ENCODE results near the gene SCN5A. TPM values are rescaled to one million over a fixed set of nuclear protein-coding genes. Genes with fewer than 3 reads are reported as not detected.

SCN5A gene
- total RNA-seq, 2 experiments from 2014 or later, result 0.08 to 0.37 TPM

- peaks cover 35% of the 10 kb centered on the region for H3K4me1 Mint-ChIP-seq (ENCODE audit: low read depth)
- DNase-seq (no peak), ATAC-seq (no peak)
- peak overlapping the region; percentile 74 for H3K27ac Mint-ChIP-seq
- CTCF ChIA-PET, result interaction anchor here (1.1 to 8.8 kb wide), 6 partner anchors 10 to 769 kb away, joined by 3 to 190 read pairs (median 30); partner anchors contain the start of genes EXOG, OXSR1 and XYLB
- POLR2A ChIA-PET, result no interaction called here
- no peaks in the 10 kb centered on the region for H3K9me3 Mint-ChIP-seq (ENCODE audit: insufficient read depth)
- H3K36me3 Mint-ChIP-seq (ENCODE audit: low read depth), result peaks cover 35% of the 10 kb centered on the region
- peak overlapping the region; percentile 3 for H3K4me3 Mint-ChIP-seq
- no peaks in the 10 kb centered on the region for H3K27me3 Mint-ChIP-seq (ENCODE audit: low read depth)
Observed at GRCh38 chr3:38519000-38519399, 130.5 kb downstream of the SCN5A start.

- ChIA-PET CTCF (interaction anchor here (6.2 kb wide), 1 partner anchor 18 kb away, joined by 118 read pairs; the partner anchor contains the start of gene EXOG), POLR2A (no interaction called here)
- H3K36me3 Mint-ChIP-seq (ENCODE audit: low read depth), result peaks cover 30% of the 10 kb centered on the region
- no peak overlapping the region for H3K27ac Mint-ChIP-seq
- H3K9me3 Mint-ChIP-seq (ENCODE audit: insufficient read depth), result no peaks in the 10 kb centered on the region
- peaks cover 35% of the 10 kb centered on the region for H3K4me1 Mint-ChIP-seq (ENCODE audit: low read depth)
- DNase-seq (no peak), ATAC-seq (no peak)
- H3K4me3 Mint-ChIP-seq, result no peak overlapping the region
- H3K27me3 Mint-ChIP-seq (ENCODE audit: low read depth), result no peaks in the 10 kb centered on the region
Observed at GRCh38 chr3:38516669-38517068, 132.8 kb downstream of the SCN5A start.

- no peak for DNase-seq
- ChIA-PET CTCF (interaction anchor here (0.8 kb wide), 1 partner anchor 19 kb away, joined by 4 read pairs; no protein-coding TSS in a partner anchor), POLR2A (no interaction called here)
Observed at GRCh38 chr3:38515367-38515766, 134.1 kb downstream of the SCN5A start.

GRCh38 chr3:38511546-38511945, 137.9 kb downstream of the SCN5A start:
- no peak overlapping the region for H3K27ac Mint-ChIP-seq
- ChIA-PET CTCF (interaction anchor here (6.0 kb wide), 1 partner anchor 9 kb away, joined by 53 read pairs; no protein-coding TSS in a partner anchor), POLR2A (interaction anchor here (1.9 kb wide), 1 partner anchor 16 kb away, joined by 4 read pairs; the partner anchor contains the start of gene EXOG)
- no peaks in the 10 kb centered on the region for H3K27me3 Mint-ChIP-seq (ENCODE audit: low read depth)
- H3K36me3 Mint-ChIP-seq (ENCODE audit: low read depth), result peaks cover 26% of the 10 kb centered on the region
- DNase-seq (no peak), ATAC-seq (no peak)
- no peaks in the 10 kb centered on the region for H3K4me1 Mint-ChIP-seq (ENCODE audit: low read depth)
- H3K4me3 Mint-ChIP-seq, result no peak overlapping the region
- no peaks in the 10 kb centered on the region for H3K9me3 Mint-ChIP-seq (ENCODE audit: insufficient read depth)

More at GRCh38 chr3:38515367-38515766, 134.1 kb downstream of the SCN5A start:
- peaks cover 31% of the 10 kb centered on the region for H3K36me3 Mint-ChIP-seq (ENCODE audit: low read depth)
- H3K27me3 Mint-ChIP-seq (ENCODE audit: low read depth), result no peaks in the 10 kb centered on the region
- H3K9me3 Mint-ChIP-seq (ENCODE audit: insufficient read depth), result no peaks in the 10 kb centered on the region
- no peak overlapping the region for H3K27ac Mint-ChIP-seq
- H3K4me1 Mint-ChIP-seq (ENCODE audit: low read depth), result peaks cover 24% of the 10 kb centered on the region
- no peak overlapping the region for H3K4me3 Mint-ChIP-seq
- ATAC-seq, result no peak

GRCh38 chr3:38510631-38511030, 138.9 kb downstream of the SCN5A start:
- ATAC-seq, result no peak
- DNase-seq, result no peak
- ChIA-PET CTCF (interaction anchor here (0.6 to 6.0 kb wide), 3 partner anchors 10 to 164 kb away, joined by 3 to 53 read pairs (median 4); partner anchors contain the start of gene XYLB), POLR2A (interaction anchor here (1.9 kb wide), 1 partner anchor 15 kb away, joined by 4 read pairs; the partner anchor contains the start of gene EXOG)
- H3K4me3 Mint-ChIP-seq, result no peak overlapping the region
- no peaks in the 10 kb centered on the region for H3K27me3 Mint-ChIP-seq (ENCODE audit: low read depth)
- H3K36me3 Mint-ChIP-seq (ENCODE audit: low read depth), result peaks cover 26% of the 10 kb centered on the region
- H3K9me3 Mint-ChIP-seq (ENCODE audit: insufficient read depth), result no peaks in the 10 kb centered on the region
- no peaks in the 10 kb centered on the region for H3K4me1 Mint-ChIP-seq (ENCODE audit: low read depth)
- H3K27ac Mint-ChIP-seq, result no peak overlapping the region

- H3K4me3 Mint-ChIP-seq, result no peak overlapping the region
- no peak overlapping the region for H3K27ac Mint-ChIP-seq
- H3K27me3 Mint-ChIP-seq (ENCODE audit: low read depth), result no peaks in the 10 kb centered on the region
- DNase-seq (no peak), ATAC-seq (no peak)
- H3K36me3 Mint-ChIP-seq (ENCODE audit: low read depth), result peaks cover 26% of the 10 kb centered on the region
- ChIA-PET CTCF (interaction anchor here (1.1 to 6.0 kb wide), 4 partner anchors 11 to 163 kb away, joined by 3 to 53 read pairs (median 6); partner anchors contain the start of gene EXOG), POLR2A (interaction anchor here (1.9 kb wide), 1 partner anchor 14 kb away, joined by 4 read pairs; the partner anchor contains the start of gene EXOG)
- H3K9me3 Mint-ChIP-seq (ENCODE audit: insufficient read depth), result no peaks in the 10 kb centered on the region
- no peaks in the 10 kb centered on the region for H3K4me1 Mint-ChIP-seq (ENCODE audit: low read depth)
Observed at GRCh38 chr3:38509732-38510131, 139.8 kb downstream of the SCN5A start.

- H3K27ac Mint-ChIP-seq, result no peak overlapping the region
- H3K4me1 Mint-ChIP-seq (ENCODE audit: low read depth), result no peaks in the 10 kb centered on the region
- ChIA-PET CTCF (interaction anchor here (2.0 to 6.0 kb wide), 2 partner anchors 13 to 144 kb away, joined by 4 to 53 read pairs; no protein-coding TSS in a partner anchor), POLR2A (no interaction called here)
- H3K4me3 Mint-ChIP-seq, result no peak overlapping the region
- no peaks in the 10 kb centered on the region for H3K27me3 Mint-ChIP-seq (ENCODE audit: low read depth)
- peaks cover 35% of the 10 kb centered on the region for H3K36me3 Mint-ChIP-seq (ENCODE audit: low read depth)
- H3K9me3 Mint-ChIP-seq (ENCODE audit: insufficient read depth), result no peaks in the 10 kb centered on the region
- no peak for DNase-seq
- ATAC-seq, result no peak
Observed at GRCh38 chr3:38507120-38507519, 142.4 kb downstream of the SCN5A start.

GRCh38 chr3:38500688-38501417, 148.6 kb downstream of the SCN5A start:
- peaks cover 21% of the 10 kb centered on the region for H3K4me1 Mint-ChIP-seq (ENCODE audit: low read depth)
- ChIA-PET POLR2A (no interaction called here), CTCF (interaction anchor here (0.8 to 11.6 kb wide), 5 partner anchors 12 to 504 kb away, joined by 3 to 118 read pairs (median 3); no protein-coding TSS in a partner anchor)
- DNase-seq (no peak), ATAC-seq (no peak)
- no peak overlapping the region for H3K27ac Mint-ChIP-seq
- H3K36me3 Mint-ChIP-seq (ENCODE audit: low read depth), result peaks cover 43% of the 10 kb centered on the region
- H3K27me3 Mint-ChIP-seq (ENCODE audit: low read depth), result no peaks in the 10 kb centered on the region
- H3K4me3 Mint-ChIP-seq, result no peak overlapping the region
- H3K9me3 Mint-ChIP-seq (ENCODE audit: insufficient read depth), result no peaks in the 10 kb centered on the region

Other genes with a start within 250 kb of the SCN5A start
- 1 to 10 TPM; 4.5 to 4.7 TPM for gene ACVR2B, start 195.8 kb downstream of the SCN5A start, total RNA-seq
- 10 to 100 TPM; 18.5 to 23.0 TPM for gene EXOG, start 153.3 kb downstream of the SCN5A start, total RNA-seq
- not detected for gene SCN10A, start 166.5 kb upstream of the SCN5A start, total RNA-seq

Data from activated CD8-positive, alpha-beta T cell treated with anti-CD3 and anti-CD28 coated beads, Interleukin-2, amount 10 ng/mL, durations not matched to agents 7 days and 5 days (primary cell).